DOHH2 (cell line): ENCODE measurements around the gene PEPD.

Experiments
- H3F3A ChIP-seq: fragments of 200-600 bp; sonication (generic), shearing (Covaris generic); 2 replicates; pipeline ENCODE4 v1.6.0; 2016; ENCODE audit warnings: antibody characterized with exemption, mild to moderate bottlenecking; ENCODE audit not compliant: control insufficient read depth, insufficient read depth
- H3K27ac ChIP-seq: fragments of 200-600 bp; sonication (generic); 2 replicates; pipeline ENCODE4 v1.5.1; 2014; ENCODE audit warnings: low read depth, mild to moderate bottlenecking, low read length, moderate library complexity
- H3K27me3 ChIP-seq: fragments of 200-600 bp; sonication (generic); 2 replicates; pipeline ENCODE4 v1.6.1; 2014; ENCODE audit warnings: mild to moderate bottlenecking, low read length, mixed read lengths; ENCODE audit not compliant: control insufficient read depth
- H3K36me3 ChIP-seq: fragments of 200-600 bp; sonication (generic); 2 replicates; pipeline ENCODE4 v1.6.1; 2014; ENCODE audit warnings: mild to moderate bottlenecking, low read length, moderate library complexity, mixed read lengths; ENCODE audit not compliant: control insufficient read depth
- H3K4me1 ChIP-seq: fragments of 200-600 bp; sonication (generic); 2 replicates; pipeline ENCODE4 v1.6.1; 2014; ENCODE audit warnings: mild to moderate bottlenecking, low read length, mixed read lengths; ENCODE audit not compliant: control insufficient read depth
- H3K4me2 ChIP-seq: fragments of 200-600 bp; sonication (generic); 2 replicates; pipeline ENCODE4 v1.6.0; 2014; ENCODE audit warnings: mild to moderate bottlenecking, low read length, moderate library complexity
- H3K4me3 ChIP-seq: fragments of 200-600 bp; sonication (generic); 2 replicates; pipeline ENCODE4 v1.5.1; 2014; ENCODE audit warnings: mild to moderate bottlenecking, low read length, mixed read lengths
- H3K79me2 ChIP-seq: fragments of 200-600 bp; sonication (generic); 2 replicates; pipeline ENCODE4 v1.6.1; 2014; ENCODE audit warnings: mild to moderate bottlenecking, low read length, mixed read lengths; ENCODE audit not compliant: control insufficient read depth
- H3K9me2 ChIP-seq: fragments of 200-600 bp; sonication (generic); replicated peaks from 2 replicates; pipeline ENCODE4 v1.6.1; 2014; ENCODE audit warnings: mild to moderate bottlenecking, low read length, mixed read lengths; ENCODE audit not compliant: control insufficient read depth
- H3K9me3 ChIP-seq: fragments of 200-600 bp; sonication (generic); 2 replicates; pipeline ENCODE4 v1.6.1; 2014; ENCODE audit warnings: antibody characterized with exemption, low read length, mixed read lengths; ENCODE audit not compliant: control insufficient read depth, insufficient read depth
- H4K20me1 ChIP-seq: fragments of 200-600 bp; sonication (generic); 2 replicates; pipeline ENCODE4 v1.6.0; 2014; ENCODE audit warnings: low read depth, mild to moderate bottlenecking, antibody characterized with exemption, low read length, moderate library complexity; ENCODE audit not compliant: control insufficient read depth, insufficient read depth
- CTCF ChIP-seq: fragments of 200-600 bp; sonication (generic); IDR thresholded peaks from one replicate; pipeline ENCODE4 v1.5.1; 2014; ENCODE audit warnings: antibody characterized with exemption, mild to moderate bottlenecking, low read depth, low read length; ENCODE audit not compliant: poor library complexity, severe bottlenecking
- EZH2phosphoT487 ChIP-seq: fragments of 200-600 bp; sonication (generic); IDR thresholded peaks from 2 replicates; pipeline ENCODE4 v1.6.1; 2017; ENCODE audit warnings: borderline replicate concordance, mild to moderate bottlenecking, antibody characterized with exemption, low read length, moderate library complexity, mixed read lengths

PEPD gene

GRCh38 chr19:33435706-33436359 lies 85.8 kb downstream of the PEPD start:
- Histone ChIP-seq H3K4me3 (no peak overlapping the region), H3K27me3 (no peaks in the 10 kb centered on the region), H4K20me1 (no peaks in the 10 kb centered on the region), H3K36me3 (no peaks in the 10 kb centered on the region), H3K4me1 (no peaks in the 10 kb centered on the region), H3K27ac (no peak overlapping the region), H3F3A (no peaks in the 10 kb centered on the region), H3K79me2 (no peaks in the 10 kb centered on the region), H3K4me2 (no peak overlapping the region), H3K9me3 (no peaks in the 10 kb centered on the region), H3K9me2 (no peaks in the 10 kb centered on the region)
- TF ChIP-seq EZH2phosphoT487 (no peak), CTCF (no peak)

DNA sequence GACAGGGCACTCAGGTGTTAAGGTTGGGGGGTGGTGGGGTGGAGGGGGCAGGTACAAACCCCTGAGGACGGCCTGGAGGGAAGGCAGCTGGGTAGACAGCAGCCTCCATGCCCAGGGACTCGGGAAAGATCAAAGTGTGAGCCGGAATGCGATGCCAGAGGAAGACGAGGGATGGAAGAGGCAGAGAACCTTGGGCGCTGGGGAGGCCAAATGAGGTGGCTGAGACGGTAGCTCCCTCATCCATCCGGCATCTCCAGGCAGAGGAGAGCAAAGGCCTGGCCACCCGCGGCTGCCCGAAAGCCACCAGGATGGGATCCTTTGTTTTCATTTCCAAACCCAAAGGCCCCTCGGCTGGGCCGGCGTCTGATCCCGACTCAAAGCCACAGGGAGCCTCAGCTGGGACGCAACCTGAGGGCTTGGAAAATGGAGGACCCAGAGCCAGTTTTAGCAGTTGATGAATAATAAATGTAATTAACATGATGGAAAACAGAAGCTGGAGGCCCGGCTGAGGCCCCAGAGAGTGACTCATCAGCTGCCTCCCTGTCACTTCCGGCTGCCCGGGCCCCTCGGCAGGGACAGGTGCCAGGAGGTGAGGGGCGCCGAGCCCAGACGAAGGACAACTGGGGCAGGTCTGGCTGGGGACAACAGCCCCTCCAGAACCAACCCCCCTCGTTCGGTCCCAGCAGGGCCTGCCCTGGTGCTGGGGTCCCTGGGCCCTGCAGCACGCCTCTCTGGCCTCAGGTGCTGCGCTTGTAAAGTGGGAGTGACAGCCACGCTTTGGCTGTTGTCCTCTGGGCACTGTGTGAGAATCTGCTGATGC lies 86.5 kb downstream of the PEPD start:
- H3K9me2 ChIP-seq = no peaks in the 10 kb centered on the region
- H3K4me2 ChIP-seq = no peak overlapping the region
- no peak overlapping the region for H3K27ac ChIP-seq
- H3K27me3 ChIP-seq = no peaks in the 10 kb centered on the region
- no peak overlapping the region for H3K4me3 ChIP-seq
- no peaks in the 10 kb centered on the region for H3K79me2 ChIP-seq
- no peaks in the 10 kb centered on the region for H3K9me3 ChIP-seq
- H3F3A ChIP-seq = no peaks in the 10 kb centered on the region
- no peaks in the 10 kb centered on the region for H3K4me1 ChIP-seq
- no peaks in the 10 kb centered on the region for H3K36me3 ChIP-seq
- no peaks in the 10 kb centered on the region for H4K20me1 ChIP-seq
- TF ChIP-seq EZH2phosphoT487 (no peak), CTCF (no peak)

DNA sequence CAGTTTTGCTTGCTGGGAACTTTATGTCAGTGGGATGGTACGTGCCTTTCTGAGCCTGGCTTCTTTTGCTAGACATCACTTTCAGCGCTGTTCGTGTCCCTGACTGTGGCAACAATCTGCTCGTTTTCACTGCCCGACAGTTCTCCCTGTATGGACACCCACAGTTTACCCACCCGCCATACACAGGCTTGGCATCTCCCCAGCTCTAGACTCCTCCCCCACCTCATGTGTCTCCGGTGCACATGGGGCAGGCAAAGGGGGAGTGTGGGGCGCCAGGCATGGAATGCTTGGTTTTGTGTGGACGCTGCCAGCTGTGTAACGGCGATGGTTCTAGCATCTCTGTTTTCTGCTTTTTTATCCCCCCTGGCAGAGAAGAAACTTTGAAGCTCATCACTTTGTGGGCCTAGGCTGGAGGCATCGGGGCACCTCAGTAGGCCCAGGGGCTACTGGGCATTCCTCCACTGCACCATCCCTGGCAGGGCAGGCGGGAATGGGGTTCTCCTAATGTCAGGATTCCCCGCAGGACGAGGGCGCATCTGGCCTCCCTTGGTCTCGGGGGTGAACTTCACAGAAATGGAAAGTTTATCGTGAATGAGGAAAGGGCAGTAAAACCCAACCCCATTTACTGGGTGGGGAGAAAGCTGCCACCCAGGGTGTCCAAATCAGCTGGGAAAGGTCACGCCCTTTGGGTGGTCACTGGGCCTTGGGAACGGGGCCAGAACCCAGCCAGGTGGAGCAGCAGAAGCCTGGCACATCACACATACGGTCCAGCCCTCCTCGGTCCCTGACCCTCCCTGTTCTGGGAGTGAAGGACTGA lies 87.3 kb downstream of the PEPD start:
- H3K36me3 ChIP-seq = no peaks in the 10 kb centered on the region
- no peaks in the 10 kb centered on the region for H3K27me3 ChIP-seq
- H3F3A ChIP-seq = no peaks in the 10 kb centered on the region
- no peaks in the 10 kb centered on the region for H3K9me3 ChIP-seq
- no peaks in the 10 kb centered on the region for H4K20me1 ChIP-seq
- H3K79me2 ChIP-seq = no peaks in the 10 kb centered on the region
- H3K4me1 ChIP-seq = no peaks in the 10 kb centered on the region
- no peak for TF ChIP-seq CTCF
- TF ChIP-seq EZH2phosphoT487 = no peak
- no peaks in the 10 kb centered on the region for H3K9me2 ChIP-seq
- H3K4me3 ChIP-seq = no peak overlapping the region
- no peak overlapping the region for H3K27ac ChIP-seq
- no peak overlapping the region for H3K4me2 ChIP-seq
